AG09319 (cell line): Measurements from ENCODE around the gene RAP1GAP2.

Source experiments
- DNase-seq: peaks from one replicate; pipeline ENCODE4 v3.0.0-alpha.2; 2010; ENCODE audit warnings: low read depth; ENCODE audit errors: extremely low read depth
- TF ChIP-seq, protein P1 (sequence below): IDR thresholded peaks from 2 replicates; pipeline ENCODE4 v1.5.1; 2011; ENCODE audit warnings: low read depth, mild to moderate bottlenecking, inconsistent platforms, low read length, moderate library complexity

RAP1GAP2 gene

DNA sequence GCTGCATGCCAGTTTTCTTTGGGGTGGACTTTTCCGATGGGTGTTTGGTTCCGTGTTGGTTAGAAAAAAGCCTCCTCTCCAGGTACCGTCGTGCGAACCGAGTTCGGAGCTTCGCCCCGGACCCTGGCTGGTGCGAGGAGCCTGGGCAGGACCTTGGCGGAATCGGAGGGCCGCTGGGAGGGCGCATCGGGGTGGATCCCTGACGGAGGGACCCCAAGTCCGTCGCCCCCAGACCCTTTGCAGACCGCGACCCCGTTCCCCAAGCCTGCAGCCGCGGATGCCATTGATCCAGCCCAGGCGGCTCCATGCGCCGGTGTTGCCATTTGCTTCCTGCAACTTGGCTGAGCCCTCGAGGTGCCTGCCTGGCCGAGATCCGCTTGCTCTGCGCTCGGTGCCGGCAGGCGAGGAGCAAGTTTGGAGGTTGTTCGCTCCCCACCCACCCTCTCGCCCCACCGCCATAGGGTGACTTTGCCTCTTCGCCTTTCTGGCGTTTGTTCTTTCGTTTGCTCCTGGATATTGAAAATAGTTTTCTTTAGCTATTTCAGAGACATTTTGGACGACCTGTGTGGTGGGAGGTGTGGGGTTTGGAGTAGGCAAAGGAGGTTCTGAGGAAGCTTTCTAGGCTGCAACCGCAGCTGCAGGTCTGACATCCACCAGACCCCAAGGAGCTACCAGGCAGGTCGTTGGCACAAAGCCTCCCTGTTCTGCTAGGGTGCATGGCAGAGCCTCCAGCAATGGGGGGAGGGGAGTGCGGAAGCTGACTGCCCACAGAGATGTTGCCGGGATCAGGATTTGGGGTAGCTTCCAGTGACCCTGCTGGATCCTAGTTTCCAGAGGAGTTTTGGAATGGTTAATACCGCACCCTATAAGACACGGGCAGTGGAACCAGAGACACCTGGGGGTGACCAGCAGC is 58.2 kb downstream of the RAP1GAP2 start:
- no peak for DNase-seq
- TF ChIP-seq, protein P1, sequence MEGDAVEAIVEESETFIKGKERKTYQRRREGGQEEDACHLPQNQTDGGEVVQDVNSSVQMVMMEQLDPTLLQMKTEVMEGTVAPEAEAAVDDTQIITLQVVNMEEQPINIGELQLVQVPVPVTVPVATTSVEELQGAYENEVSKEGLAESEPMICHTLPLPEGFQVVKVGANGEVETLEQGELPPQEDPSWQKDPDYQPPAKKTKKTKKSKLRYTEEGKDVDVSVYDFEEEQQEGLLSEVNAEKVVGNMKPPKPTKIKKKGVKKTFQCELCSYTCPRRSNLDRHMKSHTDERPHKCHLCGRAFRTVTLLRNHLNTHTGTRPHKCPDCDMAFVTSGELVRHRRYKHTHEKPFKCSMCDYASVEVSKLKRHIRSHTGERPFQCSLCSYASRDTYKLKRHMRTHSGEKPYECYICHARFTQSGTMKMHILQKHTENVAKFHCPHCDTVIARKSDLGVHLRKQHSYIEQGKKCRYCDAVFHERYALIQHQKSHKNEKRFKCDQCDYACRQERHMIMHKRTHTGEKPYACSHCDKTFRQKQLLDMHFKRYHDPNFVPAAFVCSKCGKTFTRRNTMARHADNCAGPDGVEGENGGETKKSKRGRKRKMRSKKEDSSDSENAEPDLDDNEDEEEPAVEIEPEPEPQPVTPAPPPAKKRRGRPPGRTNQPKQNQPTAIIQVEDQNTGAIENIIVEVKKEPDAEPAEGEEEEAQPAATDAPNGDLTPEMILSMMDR = no peak

DNA sequence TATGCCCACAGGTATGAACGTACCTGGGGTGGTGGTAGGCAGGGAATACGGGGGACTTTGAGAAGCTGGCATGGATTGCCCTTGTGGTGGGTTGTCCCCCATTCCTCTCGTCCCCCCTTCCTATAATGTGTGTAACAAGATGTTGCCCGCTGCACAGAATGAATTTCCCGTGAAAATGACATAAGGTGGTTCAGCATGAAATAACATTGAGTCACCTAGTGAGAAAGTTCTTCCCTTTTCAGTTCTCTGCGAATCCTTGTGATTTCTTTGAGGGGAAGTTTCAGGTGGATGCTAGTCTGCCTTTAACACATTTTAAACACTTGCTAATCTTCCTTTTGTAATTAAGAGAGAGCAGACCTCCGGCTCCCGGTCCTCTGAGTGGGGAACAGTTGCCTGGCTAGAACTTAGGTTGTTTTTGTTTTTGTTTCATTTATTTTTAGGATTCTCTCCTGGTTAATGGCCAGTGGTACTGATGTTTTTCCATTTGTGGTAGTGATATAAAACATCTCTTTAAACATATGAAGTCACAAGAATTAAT is 58.9 kb downstream of the RAP1GAP2 start:
- TF ChIP-seq, protein P1 = no peak
- DNase-seq = no peak

DNA sequence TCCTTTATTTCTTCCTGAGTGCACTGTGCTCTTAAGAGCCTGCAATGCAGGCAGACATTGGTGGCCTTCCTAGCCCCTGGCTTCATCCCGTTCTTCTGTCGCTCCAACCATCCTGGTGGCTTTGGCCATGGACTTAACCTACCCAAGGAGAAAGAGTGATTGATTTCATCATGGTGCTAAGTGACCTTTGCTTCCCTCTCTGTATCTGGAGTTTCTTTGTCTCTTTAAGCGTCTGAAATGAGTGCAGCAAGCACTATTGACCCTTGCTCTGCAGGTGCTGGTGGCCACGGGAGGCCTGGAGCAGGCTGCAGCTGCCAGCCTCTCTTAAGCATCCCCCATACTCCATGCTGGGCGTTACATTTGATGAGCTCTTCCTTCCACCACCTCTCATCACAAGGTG is 60.5 kb downstream of the RAP1GAP2 start:
- TF ChIP-seq, protein P1 = no peak
- DNase-seq = no peak

DNA sequence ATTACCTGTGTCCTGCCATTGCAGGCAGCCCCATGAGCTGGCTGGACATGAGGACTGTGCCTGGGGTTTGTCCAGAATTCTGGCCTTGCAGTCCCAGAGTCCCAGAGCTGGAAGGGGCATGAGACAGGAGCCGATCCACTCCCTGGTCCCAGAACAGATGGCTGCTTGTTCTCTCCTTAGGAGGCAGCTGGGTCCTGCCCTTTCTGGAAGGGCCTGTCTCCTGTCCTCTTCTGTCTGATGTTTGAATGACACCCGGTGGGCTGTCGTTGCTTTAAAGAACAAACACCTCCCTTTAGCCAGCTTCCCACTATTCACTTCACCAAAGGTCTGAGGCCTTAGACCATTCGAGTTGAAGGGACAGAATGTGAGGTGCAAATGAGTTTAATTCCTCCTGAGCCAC is 63.8 kb downstream of the RAP1GAP2 start:
- no peak for DNase-seq
- TF ChIP-seq, protein P1 = no peak

DNA sequence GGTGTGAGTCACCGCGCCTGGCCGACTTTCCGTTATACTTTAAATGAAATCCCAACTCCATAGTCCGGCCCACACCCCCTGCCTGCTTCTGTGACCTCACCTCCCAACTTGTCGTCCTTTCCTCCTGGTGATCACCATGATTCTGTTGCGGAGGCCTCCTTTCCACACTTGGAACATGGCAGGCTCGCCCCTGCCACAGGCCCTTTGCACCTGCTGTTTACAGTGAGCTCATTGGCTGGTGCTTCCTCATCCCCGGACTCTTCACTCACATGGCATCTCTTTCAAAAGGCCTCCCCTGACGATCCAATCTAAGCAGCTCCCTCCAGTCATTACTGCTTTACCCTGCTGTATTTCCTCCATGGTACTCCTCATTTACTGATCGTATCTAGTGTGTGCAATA is 64.6 kb downstream of the RAP1GAP2 start:
- TF ChIP-seq, protein P1 = no peak
- DNase-seq = no peak

DNA sequence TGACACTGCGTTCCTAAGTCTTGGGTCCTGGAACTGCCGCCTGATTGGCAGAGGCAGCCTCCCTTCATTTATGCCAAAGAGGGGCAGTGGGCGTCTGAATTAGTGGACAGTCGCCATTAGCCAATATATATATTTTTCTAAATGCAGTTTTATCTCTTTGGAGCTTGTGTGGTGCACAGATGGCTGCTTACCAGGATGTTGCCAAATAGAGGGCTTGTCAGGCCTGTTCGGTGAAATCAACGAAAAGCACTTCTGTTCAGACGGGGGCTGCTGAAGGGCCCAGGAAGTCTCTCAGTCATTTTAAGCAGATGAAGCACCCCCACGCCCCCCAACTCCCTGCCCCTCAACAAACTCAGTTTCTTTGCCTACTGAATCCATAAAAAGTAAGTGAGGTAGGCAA is 66.0 kb downstream of the RAP1GAP2 start:
- TF ChIP-seq, protein P1 = no peak
- no peak for DNase-seq

DNA sequence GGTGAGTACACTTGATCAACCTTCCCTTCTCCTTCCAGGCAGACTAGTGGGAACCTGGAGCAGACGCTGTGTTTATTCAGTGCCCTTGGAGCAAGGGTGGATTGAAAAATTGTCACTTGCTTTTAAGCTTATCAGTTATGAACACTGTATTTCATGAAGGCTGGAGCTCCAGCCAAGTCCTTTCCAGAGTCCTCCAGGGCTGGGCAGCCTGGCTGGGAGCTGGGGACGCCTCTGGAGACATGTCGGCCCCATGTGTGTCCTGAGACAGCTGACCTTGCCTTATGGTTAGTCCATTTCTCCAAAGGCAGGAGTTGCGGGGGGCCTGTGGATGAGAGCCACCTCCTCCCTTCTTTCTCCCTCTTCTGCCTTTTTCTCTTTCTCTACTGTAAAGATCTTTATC is 67.0 kb downstream of the RAP1GAP2 start:
- no peak for DNase-seq
- TF ChIP-seq, protein P1 = no peak
